Measurements from ENCODE around the gene SOX9.

GRCh38 chr17:72125742-72126141 lies 4.9 kb downstream of the SOX9 start:
- TF ChIP-seq CTCF (IDR thresholded peaks at IDR 0.05) (no peak), EP300 (IDR thresholded peaks at IDR 0.05) (no peak), BCL3 (IDR thresholded peaks at IDR 0.05) (no peak)

Measured in A549 (cell line).